SK-N-SH treated with all-trans-retinoic acid at 6 μM for 48 hours (cell line): ENCODE results near the gene RALA.

Experiments used
- ATAC-seq: fragments of 200-7000 bp; cut with Tn5 transposase; 3 replicates; pipeline ENCODE4 v1.9.1; 2020; ENCODE audit warnings: mild to moderate bottlenecking, moderate library complexity
- ARNTL ChIP-seq: fragments of 450-650 bp; formaldehyde crosslinking; IDR thresholded peaks from 2 replicates; pipeline ENCODE4 v1.5.0; 2020; ENCODE audit warnings: low read depth, mild to moderate bottlenecking, moderate library complexity, borderline replicate concordance
- BACH2 ChIP-seq: fragments of 250-450 bp; sonication (Bioruptor Pico); IDR thresholded peaks from 2 replicates; pipeline ENCODE4 v1.9.0; 2021; ENCODE audit warnings: mild to moderate bottlenecking, borderline replicate concordance
- CSRNP3 ChIP-seq: fragments of 250-450 bp; sonication (Bioruptor Pico); IDR thresholded peaks from 2 replicates; pipeline ENCODE4 v1.5.1; 2021; ENCODE audit warnings: mild to moderate bottlenecking, moderate library complexity
- GLIS3 ChIP-seq: fragments of 250-450 bp; sonication (Bioruptor Pico); IDR thresholded peaks from 2 replicates; pipeline ENCODE4 v1.5.0; 2020; ENCODE audit warnings: mild to moderate bottlenecking, moderate library complexity
- ISL1 ChIP-seq: fragments of 250-450 bp; sonication (Bioruptor Pico); IDR thresholded peaks from 2 replicates; pipeline ENCODE4 v2.1.2; 2022; ENCODE audit warnings: mild to moderate bottlenecking, moderate library complexity
- OSR1 ChIP-seq: fragments of 250-450 bp; sonication (Bioruptor Pico); IDR thresholded peaks from 2 replicates; pipeline ENCODE4 v1.8.0; 2022; ENCODE audit warnings: moderate library complexity, mild to moderate bottlenecking, inconsistent platforms
- PATZ1 ChIP-seq: fragments of 250-450 bp; sonication (Bioruptor Pico); IDR thresholded peaks from 2 replicates; pipeline ENCODE4 v1.8.0; 2020; ENCODE audit warnings: mild to moderate bottlenecking, moderate library complexity, borderline replicate concordance
- RARB ChIP-seq: fragments of 250-450 bp; sonication (Bioruptor Pico); IDR thresholded peaks from 2 replicates; pipeline ENCODE4 v1.8.0; 2021; ENCODE audit warnings: mild to moderate bottlenecking, moderate library complexity
- SNAI2 ChIP-seq: fragments of 250-450 bp; sonication (Bioruptor Pico); IDR thresholded peaks from 2 replicates; pipeline ENCODE4 v1.5.0; 2020; ENCODE audit warnings: mild to moderate bottlenecking, moderate library complexity
- TCF4 ChIP-seq: fragments of 250-450 bp; sonication (Bioruptor Pico); IDR thresholded peaks from 2 replicates; pipeline ENCODE4 v1.8.0; 2021; ENCODE audit warnings: mild to moderate bottlenecking, moderate library complexity, borderline replicate concordance
- TOX ChIP-seq: fragments of 250-450 bp; sonication (Bioruptor Pico); IDR thresholded peaks from 2 replicates; pipeline ENCODE4 v1.8.0; 2021; ENCODE audit warnings: mild to moderate bottlenecking, moderate library complexity, borderline replicate concordance
- TSHZ2 ChIP-seq: fragments of 250-450 bp; sonication (Bioruptor Pico); IDR thresholded peaks from 2 replicates; pipeline ENCODE4 v1.5.0; 2020; ENCODE audit warnings: mild to moderate bottlenecking, moderate library complexity
- ZFP3 ChIP-seq: fragments of 250-450 bp; sonication (Bioruptor Pico); IDR thresholded peaks from 2 replicates; pipeline ENCODE4 v1.5.0; 2020; ENCODE audit warnings: mild to moderate bottlenecking, moderate library complexity
- ZNF565 ChIP-seq: fragments of 450-650 bp; formaldehyde crosslinking; conservative IDR thresholded peaks from 2 replicates; pipeline ENCODE4 v1.5.0; 2020; ENCODE audit warnings: low read depth, mild to moderate bottlenecking, moderate library complexity
- ZNF70 ChIP-seq: fragments of 450-650 bp; formaldehyde crosslinking; IDR thresholded peaks from 2 replicates; pipeline ENCODE4 v1.5.0; 2020; ENCODE audit warnings: mild to moderate bottlenecking, moderate library complexity
- ZNF8 ChIP-seq: fragments of 450-650 bp; formaldehyde crosslinking; IDR thresholded peaks from 2 replicates; pipeline ENCODE4 v1.5.0; 2020; ENCODE audit warnings: mild to moderate bottlenecking, moderate library complexity

Gene RALA

GRCh38 chr7:39583539-39583938, 39.8 kb upstream of the RALA start (continued):
- TF ChIP-seq CSRNP3 (CRISPR knock-in tag) (no peak), BACH2 (no peak), ARNTL (no peak), GLIS3 (CRISPR knock-in tag) (no peak), ZNF8 (no peak), TSHZ2 (CRISPR knock-in tag) (no peak)

GRCh38 chr7:39587393-39587792, 36.0 kb upstream of the RALA start:
- no peak for ATAC-seq
- TF ChIP-seq SNAI2 (CRISPR knock-in tag) = no peak
- no peak for TF ChIP-seq OSR1 (CRISPR knock-in tag)
- no peak for TF ChIP-seq TCF4 (CRISPR knock-in tag)
- TF ChIP-seq ISL1 (CRISPR knock-in tag) = no peak
- TF ChIP-seq CSRNP3 (CRISPR knock-in tag) = no peak
- TF ChIP-seq ARNTL = no peak
- TF ChIP-seq ZFP3 = no peak
- TF ChIP-seq TOX (CRISPR knock-in tag) = no peak
- TF ChIP-seq ZNF70 (CRISPR knock-in tag) = no peak
- TF ChIP-seq GLIS3 (CRISPR knock-in tag) = no peak
- no peak for TF ChIP-seq PATZ1 (CRISPR knock-in tag)
- TF ChIP-seq TSHZ2 (CRISPR knock-in tag) = no peak
- no peak for TF ChIP-seq ZNF565
- no peak for TF ChIP-seq RARB (CRISPR knock-in tag)

- no peak for ATAC-seq
- no peak for TF ChIP-seq TSHZ2 (CRISPR knock-in tag)
Observed at GRCh38 chr7:39588416-39588815, 35.0 kb upstream of the RALA start.
